DND-41 (cell line): ENCODE data around the gene PC.

Experiments used
- CTCF ChIP-seq: IDR thresholded peaks from 2 replicates; pipeline ENCODE4 v1.5.1; 2012; ENCODE audit warnings: borderline replicate concordance, low read length, moderate library complexity, mild to moderate bottlenecking; ENCODE audit not compliant: poor library complexity, severe bottlenecking; ENCODE audit errors: extremely low read depth
- EZH2 ChIP-seq: IDR thresholded peaks from 3 replicates; pipeline ENCODE4 v1.6.1; 2012; ENCODE audit warnings: borderline replicate concordance, low read depth, mild to moderate bottlenecking, moderate library complexity, low read length, inconsistent platforms; ENCODE audit not compliant: severe bottlenecking

GRCh38 chr11:66996609-66997273 is 38.6 kb upstream of the PC start:
- TF ChIP-seq CTCF, result no peak
- TF ChIP-seq EZH2, result no peak
